C4-2B (cell line): ENCODE results near the gene DOCK10.

Source experiments
- H3K27ac ChIP-seq: fragments of 450-650 bp; 2 replicates; pipeline ENCODE4 v1.5.1; 2017
- CTCF ChIP-seq: fragments of 450-650 bp; conservative IDR thresholded peaks from 2 replicates; pipeline ENCODE4 v1.5.1; 2017; ENCODE audit warnings: mild to moderate bottlenecking
- ZFX ChIP-seq: fragments of 450-650 bp; IDR thresholded peaks from 2 replicates; pipeline ENCODE4 v1.6.1; 2017

Gene DOCK10

GRCh38 chr2:224885836-224886547 lies 156.3 kb downstream of the DOCK10 start:
- H3K27ac ChIP-seq, result no peak overlapping the region

GRCh38 chr2:224885291-224885690 lies 157.0 kb downstream of the DOCK10 start:
- no peak overlapping the region for H3K27ac ChIP-seq
- TF ChIP-seq ZFX (no peak), CTCF (no peak)

More at GRCh38 chr2:224885836-224886547, 156.3 kb downstream of the DOCK10 start:
- no peak for TF ChIP-seq CTCF
- no peak for TF ChIP-seq ZFX

- no peak for TF ChIP-seq CTCF
- no peak for TF ChIP-seq ZFX
- H3K27ac ChIP-seq, result no peak overlapping the region
Observed at GRCh38 chr2:224884188-224884587, 158.1 kb downstream of the DOCK10 start.

- TF ChIP-seq CTCF (no peak), ZFX (no peak)
- no peak overlapping the region for H3K27ac ChIP-seq
Observed at GRCh38 chr2:224883700-224884099, 158.6 kb downstream of the DOCK10 start.

- no peak for TF ChIP-seq CTCF
- TF ChIP-seq ZFX, result no peak
- no peak overlapping the region for H3K27ac ChIP-seq
Observed at GRCh38 chr2:224883172-224883516, 159.1 kb downstream of the DOCK10 start.

- no peak for TF ChIP-seq ZFX
- TF ChIP-seq CTCF, result no peak
- no peak overlapping the region for H3K27ac ChIP-seq
Observed at GRCh38 chr2:224882291-224883171, 159.7 kb downstream of the DOCK10 start.

GRCh38 chr2:224881846-224882245 lies 160.4 kb downstream of the DOCK10 start:
- no peak overlapping the region for H3K27ac ChIP-seq
- TF ChIP-seq ZFX, result no peak
- TF ChIP-seq CTCF, result no peak
